CD1c-positive myeloid dendritic cell (primary cell): ENCODE data around the gene TOR1AIP2.
"Not testable (repeated sequence)": the region's sequence is repeated elsewhere in the genome, so short reads cannot be mapped to it uniquely, and the experiment has no call there.

Experiments
- DNase-seq: peaks from one replicate; pipeline ENCODE4 v3.0.0-alpha.2; 2016; ENCODE audit errors: extremely low spot score

The TOR1AIP2 gene

DNA sequence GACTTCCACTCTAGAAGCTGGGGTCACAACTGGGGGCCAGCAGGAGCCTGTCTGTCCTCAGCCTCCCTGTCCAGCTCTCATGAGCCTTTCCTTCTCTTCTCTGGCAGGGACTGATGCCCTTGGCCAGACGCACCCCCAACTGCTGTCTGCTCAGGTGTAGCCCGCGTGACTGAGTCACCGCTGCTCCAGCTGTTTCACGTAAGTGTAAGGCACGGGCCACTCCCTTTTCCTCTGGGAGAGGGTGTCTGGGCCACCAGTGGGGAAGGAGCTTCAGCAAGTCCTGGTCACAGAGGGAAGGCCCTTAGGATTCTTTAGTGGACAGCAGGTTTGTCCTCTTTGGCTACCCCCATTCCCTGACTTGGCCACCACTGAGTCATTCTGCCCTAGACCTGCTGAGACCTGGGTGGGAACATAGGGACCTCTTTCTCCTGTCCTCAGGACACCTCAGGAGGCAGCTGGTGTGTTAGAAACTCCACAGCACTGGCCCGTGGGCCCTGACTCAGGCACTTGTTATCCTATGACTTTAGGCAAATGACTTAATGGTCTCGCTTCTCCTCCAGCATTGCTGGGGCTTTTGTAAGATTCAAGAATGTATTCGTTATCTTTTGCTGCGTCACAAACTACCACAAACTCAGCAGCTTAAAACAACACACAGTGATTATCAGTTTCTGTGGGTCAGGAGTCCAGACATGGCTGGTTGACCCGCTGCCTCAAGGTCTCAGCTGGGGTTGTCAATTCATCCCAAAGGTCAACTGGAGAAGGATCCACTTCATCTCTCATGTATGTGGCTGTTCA, 69.7 kb downstream of the TOR1AIP2 start:
- no peak for DNase-seq

DNA sequence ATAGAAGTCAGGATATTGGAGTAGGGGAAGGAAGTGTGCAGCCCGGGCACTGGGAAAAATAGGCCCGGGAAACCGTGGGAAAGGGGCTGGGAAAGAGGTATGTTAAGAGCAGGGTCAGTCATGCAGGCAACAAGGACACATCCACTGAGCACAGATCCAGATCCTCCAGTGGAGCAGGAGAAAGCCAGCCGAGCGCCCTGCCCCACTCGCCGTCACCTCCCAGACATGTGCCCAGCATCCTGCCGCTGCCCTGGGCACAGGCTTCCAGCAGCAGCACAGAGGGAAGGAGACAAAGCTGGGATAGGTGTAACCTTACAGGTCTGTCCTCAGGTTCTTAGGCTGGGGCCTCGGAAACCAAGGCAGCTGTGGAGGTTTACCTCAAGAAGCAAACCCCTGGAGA, 70.3 kb downstream of the TOR1AIP2 start:
- no peak for DNase-seq

DNA sequence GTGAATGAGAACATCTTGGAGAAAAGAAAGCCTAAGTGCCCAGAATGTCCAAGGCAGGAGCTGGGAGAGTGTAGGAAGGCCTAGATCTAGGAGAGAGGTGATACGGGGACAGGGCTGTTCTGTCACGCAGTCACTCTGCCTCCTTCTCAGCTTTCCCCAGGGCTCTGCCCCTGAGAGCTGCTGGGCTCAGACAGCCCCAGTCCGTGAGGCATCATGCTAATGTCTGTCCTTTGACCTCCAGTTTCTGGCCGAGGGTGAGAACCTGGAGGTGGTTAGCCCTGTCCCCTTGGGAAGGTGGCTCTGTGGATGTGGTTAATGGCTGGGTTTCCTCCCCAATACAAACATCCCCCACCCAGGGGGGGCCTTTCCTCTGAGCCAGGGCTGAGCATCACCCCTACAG, 71.3 kb downstream of the TOR1AIP2 start:
- no peak for DNase-seq

DNA sequence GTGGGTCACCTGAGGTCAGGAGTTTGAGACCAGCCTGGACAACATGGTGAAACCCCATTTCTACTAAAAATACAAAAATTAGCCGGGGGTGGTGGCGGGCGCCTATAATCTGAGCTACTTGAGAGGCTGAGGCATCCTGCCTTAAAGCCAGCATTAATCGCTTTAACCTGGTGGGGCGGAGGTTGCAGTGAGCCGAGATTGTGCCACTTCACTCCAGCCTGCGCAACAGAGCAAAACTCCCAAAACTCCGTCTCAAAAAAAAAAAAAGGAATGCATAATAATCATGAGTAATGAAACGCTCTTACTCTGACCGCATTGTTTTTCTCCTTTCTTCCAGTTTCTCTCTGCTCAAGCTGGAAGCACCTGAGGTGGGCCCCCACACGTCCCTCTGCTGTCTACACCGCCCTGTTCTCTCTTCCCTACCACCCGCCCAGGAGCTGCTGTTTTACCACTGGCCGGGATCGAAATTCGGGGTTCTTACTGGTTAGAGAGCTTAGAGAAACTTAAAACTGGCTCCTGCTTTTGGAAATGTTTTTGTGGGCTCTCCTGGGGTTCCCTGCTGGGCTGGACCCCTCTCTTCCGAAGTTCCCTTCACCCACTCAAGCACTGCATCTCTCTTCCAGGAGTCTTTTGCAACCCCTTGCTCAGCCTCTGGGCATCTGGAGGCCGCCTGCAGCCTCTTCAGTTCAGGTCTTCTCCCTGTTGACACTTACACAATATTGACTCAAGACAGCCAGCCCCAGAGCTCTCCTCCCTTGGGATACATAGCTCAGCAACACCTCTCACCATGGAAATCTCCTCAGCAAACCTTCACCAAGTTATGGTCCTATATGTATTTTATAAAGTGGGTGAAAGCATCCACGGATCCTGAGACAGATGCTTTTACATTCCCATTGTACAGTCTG, 72.1 kb downstream of the TOR1AIP2 start:
- no peak for DNase-seq

- DNase-seq: not testable (repeated sequence)
Measured at GRCh38 chr1:179804417-179804816, 73.2 kb downstream of the TOR1AIP2 start.

- DNase-seq: no peak
Measured at GRCh38 chr1:179803918-179804317, 73.7 kb downstream of the TOR1AIP2 start.

DNA sequence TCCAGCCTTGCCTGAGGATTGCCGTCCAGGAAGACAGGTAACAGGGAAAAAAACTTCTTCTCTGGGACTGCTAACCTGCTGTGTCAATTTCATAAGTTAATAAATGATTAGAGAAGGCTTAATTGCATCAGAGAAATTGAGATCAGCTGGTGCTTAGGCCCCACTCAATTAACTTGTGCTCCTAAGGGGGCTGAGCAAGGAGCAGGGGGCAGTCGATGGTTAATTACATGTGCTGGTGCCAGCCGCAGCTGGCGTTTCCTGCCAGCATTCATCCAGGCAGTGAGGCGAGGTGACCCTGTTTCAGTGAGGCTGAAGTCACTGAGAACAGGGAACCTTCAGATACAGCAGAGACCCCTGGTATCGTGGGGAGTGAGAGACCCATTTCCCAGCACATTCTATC, 74.5 kb downstream of the TOR1AIP2 start:
- no peak for DNase-seq

DNA sequence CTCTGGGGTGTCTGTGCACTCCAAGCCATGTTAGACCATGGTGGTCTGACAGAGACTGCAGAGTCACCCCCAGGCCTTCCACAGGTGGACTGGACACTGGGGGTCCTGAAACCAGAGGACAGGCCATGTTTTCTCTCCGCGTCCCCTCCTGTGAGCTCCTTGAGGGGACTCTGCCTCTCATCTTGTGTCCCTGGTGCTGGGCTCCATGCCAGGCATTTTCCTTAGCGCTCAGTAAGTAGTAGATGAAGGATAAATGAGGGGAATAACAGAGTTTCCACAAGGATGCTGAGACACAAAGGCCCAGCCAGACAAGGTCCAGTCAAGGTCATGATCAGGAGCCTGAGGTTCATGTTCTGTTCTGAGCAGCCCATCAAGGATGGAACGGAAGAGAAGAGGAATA, 77.1 kb downstream of the TOR1AIP2 start:
- DNase-seq: no peak

- DNase-seq: no peak
Measured at GRCh38 chr1:179798864-179799516, 78.6 kb downstream of the TOR1AIP2 start.

GRCh38 chr1:179798213-179798863, 79.3 kb downstream of the TOR1AIP2 start:
- no peak for DNase-seq

DNA sequence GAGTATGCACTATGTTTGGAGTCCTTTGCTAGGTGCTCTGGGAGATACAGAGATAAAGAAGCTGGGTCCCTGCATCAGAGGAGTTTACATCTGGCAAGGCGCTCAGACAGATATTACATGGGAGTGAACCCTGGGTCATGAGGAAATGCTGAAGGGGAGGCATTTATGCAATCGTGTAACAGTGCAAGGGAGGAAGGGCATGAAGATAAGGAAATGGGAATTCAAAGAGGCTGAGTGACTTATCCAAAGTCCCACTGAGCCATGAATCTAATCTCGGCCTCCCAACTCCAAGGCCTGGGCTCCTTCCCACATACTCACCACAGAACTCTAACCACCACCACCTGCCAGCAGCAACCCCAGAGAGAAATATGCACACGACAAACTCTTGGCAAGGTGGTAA, 82.9 kb downstream of the TOR1AIP2 start:
- no peak for DNase-seq

DNA sequence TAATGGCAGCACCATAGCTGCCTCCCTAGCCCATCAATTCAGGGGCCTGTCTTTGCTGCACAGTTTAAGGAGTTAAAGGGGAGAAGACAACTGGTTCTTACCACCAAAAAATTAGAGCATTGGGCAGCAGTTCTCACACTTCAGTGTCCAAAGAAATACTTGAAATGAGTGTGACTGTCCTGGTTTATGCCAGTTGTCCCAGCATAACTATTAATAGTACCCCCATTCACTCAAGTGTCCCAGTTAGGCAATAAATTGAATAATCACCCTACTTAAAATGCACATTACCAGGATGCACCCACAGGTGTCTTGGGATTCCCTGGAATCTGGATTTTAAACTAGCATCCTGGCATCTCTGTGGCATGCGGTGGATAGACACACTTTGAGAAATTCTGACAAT, 83.5 kb downstream of the TOR1AIP2 start:
- no peak for DNase-seq

DNA sequence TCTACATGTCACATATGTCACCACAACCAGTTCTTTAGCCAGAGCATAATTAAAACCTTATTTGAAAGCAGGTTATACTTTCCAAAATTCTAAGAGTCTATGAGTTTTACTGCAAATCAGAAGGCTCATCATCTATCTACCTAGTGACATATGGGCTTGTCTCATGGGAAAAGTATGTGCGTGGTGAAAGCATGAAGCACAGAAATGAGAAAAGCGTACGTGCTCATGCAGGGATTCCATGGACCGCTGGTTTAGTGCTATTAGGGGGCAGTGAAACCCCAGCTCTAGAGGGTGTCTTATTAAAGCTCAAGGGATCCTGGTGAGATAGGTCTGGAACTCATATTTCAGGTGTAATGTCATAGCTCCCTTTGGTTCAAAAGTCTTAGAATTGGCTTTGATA, 84.3 kb downstream of the TOR1AIP2 start:
- DNase-seq: no peak
